ENCODE results near the gene ARHGAP33. TPM values are rescaled to one million over a fixed set of nuclear protein-coding genes. Genes with fewer than 3 reads are reported as not detected.

ARHGAP33 gene
- total and polyA plus RNA-seq, 2 of the 8 experiments (the other 6 are each of a cell fraction or from before 2014, with no cell fraction given): 6.5 to 25.2 TPM

DNA sequence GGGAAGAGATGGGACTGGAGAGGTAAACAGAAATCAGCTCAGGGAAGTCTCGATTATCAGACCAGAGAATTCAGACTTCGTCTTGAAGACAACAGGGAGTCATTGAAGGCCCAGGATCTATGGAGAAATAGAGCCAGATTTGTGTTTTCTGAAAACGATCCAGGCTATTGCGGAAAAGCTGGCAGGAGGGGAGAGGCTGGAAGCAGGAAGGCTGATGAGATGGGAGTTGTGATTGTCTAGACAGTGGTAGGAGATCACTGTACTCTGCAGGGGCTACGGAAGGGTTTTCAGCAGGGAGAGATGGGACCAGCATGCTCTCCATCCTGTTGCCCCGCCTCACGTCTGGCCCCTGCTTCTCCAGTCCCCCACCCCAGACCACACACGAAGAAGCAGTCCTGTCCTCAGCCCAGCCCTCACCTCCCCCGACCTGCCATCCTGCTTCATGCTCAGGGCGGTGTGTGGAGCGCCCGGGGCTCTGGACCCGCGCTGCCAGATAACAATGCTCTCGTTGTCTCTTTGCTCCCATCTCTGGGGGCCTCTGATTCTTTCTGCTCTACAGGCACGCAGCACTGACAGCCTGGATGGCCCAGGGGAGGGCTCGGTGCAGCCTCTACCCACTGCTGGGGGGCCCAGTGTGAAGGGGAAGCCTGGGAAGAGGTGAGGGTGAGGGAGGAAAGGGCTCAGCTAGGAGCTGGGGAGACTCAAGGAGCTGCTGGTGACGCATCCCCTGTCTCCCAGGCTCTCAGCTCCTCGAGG, 1.9 kb downstream of the ARHGAP33 start (continued):
- TF ChIP-seq CHD7 (IDR thresholded peaks at IDR 0.05; ENCODE audit: insufficient replicate concordance, low read length): no peak
- TF ChIP-seq KDM4A (IDR thresholded peaks at IDR 0.05; ENCODE audit: low read depth, low read length, severe bottlenecking): no peak
- TF ChIP-seq, protein P1, sequence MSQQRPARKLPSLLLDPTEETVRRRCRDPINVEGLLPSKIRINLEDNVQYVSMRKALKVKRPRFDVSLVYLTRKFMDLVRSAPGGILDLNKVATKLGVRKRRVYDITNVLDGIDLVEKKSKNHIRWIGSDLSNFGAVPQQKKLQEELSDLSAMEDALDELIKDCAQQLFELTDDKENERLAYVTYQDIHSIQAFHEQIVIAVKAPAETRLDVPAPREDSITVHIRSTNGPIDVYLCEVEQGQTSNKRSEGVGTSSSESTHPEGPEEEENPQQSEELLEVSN (IDR thresholded peaks at IDR 0.05): no peak
- no peak for TF ChIP-seq TBP (IDR thresholded peaks at IDR 0.05; ENCODE audit: low read depth, low read length)
- no peak for TF ChIP-seq CREB1 (IDR thresholded peaks at IDR 0.05)
